GM10248 (cell line): ENCODE results near the gene SLC25A1.

ENCODE experiments used
- CTCF ChIA-PET: fragments of 300-600 bp; sonication (Branson Sonifier 250); formaldehyde crosslinking; extraction: SDS; loops from one replicate; lab custom pipeline; 2021; ENCODE audit warnings: antibody characterized with exemption; lab: Yijun Ruan, JAX
- POLR2A ChIA-PET: fragments of 350-650 bp; sonication (Branson Sonifier 250); formaldehyde crosslinking; extraction: SDS; loops from one replicate; lab custom pipeline; 2020; ENCODE audit warnings: antibody characterized with exemption; lab: Yijun Ruan, JAX
- DNase-seq: peaks from one replicate; pipeline ENCODE4 v3.0.0; 2012; ENCODE audit errors: extremely low spot score
- TF ChIP-seq, protein P1 (sequence below): IDR thresholded peaks from 2 replicates; pipeline ENCODE4 v1.5.1; 2012; ENCODE audit warnings: mild to moderate bottlenecking, low read depth; ENCODE audit errors: extremely low read depth, missing control alignments, control extremely low read depth

Gene SLC25A1

DNA sequence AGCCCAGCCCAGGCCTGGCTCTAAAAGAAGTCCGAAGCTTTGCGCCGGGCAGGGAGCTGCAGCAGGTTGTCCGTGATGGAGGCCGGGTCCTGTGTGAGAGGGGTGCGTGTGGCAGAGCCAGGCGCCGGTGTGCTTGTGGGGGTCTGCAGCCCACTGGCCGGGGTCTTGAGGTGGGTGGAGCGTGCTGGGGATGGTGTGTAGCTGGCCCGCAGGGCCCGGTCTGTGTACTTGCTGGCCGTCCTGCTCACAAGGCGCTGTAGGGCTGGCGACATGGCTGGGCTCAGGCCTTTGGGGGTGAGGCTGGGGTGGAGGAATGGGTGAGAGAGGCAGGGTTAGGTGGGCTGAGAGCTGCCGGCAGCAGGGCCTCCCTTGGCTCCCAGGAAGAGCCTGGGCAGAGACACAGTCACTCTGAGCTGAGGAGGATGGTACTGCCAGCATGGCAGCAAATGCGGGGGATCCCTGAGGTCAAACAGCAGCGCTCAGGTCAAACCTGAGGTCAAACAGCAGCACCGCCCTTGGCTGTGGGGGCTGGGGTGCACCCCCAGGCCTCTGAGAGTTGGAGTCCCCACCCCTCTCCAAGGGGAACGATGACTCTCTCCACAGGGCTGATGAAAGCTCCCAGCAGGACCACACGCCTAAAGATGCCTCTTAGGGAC is 44.2 kb downstream of the SLC25A1 start:
- POLR2A ChIA-PET = interaction anchor here (1.0 kb wide), 1 partner anchor 8 kb away, joined by 4 read pairs; no protein-coding TSS in a partner anchor
- TF ChIP-seq, protein P1, sequence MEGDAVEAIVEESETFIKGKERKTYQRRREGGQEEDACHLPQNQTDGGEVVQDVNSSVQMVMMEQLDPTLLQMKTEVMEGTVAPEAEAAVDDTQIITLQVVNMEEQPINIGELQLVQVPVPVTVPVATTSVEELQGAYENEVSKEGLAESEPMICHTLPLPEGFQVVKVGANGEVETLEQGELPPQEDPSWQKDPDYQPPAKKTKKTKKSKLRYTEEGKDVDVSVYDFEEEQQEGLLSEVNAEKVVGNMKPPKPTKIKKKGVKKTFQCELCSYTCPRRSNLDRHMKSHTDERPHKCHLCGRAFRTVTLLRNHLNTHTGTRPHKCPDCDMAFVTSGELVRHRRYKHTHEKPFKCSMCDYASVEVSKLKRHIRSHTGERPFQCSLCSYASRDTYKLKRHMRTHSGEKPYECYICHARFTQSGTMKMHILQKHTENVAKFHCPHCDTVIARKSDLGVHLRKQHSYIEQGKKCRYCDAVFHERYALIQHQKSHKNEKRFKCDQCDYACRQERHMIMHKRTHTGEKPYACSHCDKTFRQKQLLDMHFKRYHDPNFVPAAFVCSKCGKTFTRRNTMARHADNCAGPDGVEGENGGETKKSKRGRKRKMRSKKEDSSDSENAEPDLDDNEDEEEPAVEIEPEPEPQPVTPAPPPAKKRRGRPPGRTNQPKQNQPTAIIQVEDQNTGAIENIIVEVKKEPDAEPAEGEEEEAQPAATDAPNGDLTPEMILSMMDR = no peak
- no peak for DNase-seq
- CTCF ChIA-PET = interaction anchor here (1.2 to 2.9 kb wide), 2 partner anchors 10 to 24 kb away, joined by 3 to 15 read pairs; partner anchors contain the start of gene ESS2

DNA sequence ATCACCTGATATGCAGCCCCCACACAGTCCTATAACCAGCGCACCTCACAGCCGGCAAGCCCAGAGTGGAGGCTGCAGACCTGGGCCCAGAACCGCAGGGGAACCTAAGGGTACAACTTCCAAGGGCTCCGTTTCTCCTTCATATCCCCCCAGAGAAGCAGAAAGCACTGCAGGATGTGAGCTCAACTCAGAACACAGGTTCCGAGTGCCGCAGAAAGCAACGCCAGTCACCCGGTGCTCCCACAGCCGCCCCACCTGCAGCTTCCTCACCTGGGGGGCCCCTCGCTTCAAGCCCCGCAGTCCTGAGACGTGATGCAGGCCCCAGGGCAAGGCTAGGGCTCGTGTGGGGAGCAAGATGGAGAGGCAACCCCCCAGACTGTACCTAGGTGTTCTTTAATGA is 45.0 kb downstream of the SLC25A1 start:
- no peak for DNase-seq
- TF ChIP-seq, protein P1 = no peak
- POLR2A ChIA-PET = interaction anchor here (1.0 kb wide), 1 partner anchor 9 kb away, joined by 4 read pairs; no protein-coding TSS in a partner anchor
- CTCF ChIA-PET = interaction anchor here (1.2 to 2.9 kb wide), 3 partner anchors 11 to 25 kb away, joined by 3 to 15 read pairs (median 4); partner anchors contain the start of gene ESS2

DNA sequence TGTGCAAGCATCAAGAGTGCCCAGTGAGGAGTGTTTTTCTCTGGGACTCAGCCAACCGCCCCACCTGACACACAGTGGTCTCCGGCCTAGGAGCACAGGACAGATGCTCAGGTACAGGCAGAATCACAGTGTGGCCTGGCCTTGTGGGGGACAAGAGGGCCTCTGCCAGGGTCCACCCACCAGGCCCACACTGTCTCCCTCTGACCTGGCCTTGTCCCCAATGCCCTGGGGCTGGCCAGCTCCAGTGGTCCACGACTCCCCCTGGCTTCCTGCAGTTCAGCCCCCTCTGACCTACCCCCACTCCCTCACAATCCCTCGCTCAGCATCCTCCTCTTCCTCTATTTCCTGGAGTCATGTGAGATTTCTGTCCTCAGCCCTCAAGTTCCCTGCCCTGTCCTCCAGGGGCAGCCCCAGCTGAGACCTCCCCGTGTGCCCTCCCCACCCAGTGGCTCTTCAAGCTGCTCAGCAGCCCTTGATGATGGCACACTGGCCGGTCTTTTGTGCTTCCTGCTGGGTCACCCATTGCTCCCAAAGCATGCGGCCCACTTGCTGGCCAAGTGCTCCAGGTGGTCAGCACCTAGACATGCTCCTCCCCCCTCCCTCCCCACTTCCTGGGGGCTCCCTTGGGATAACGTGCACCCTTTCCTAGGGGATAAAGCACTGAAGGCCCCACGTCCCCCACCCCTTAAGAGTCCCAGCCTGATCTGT is 45.7 kb downstream of the SLC25A1 start:
- TF ChIP-seq, protein P1 = no peak
- ChIA-PET CTCF (interaction anchor here (1.2 to 2.9 kb wide), 3 partner anchors 12 to 25 kb away, joined by 3 to 15 read pairs (median 4); partner anchors contain the start of gene ESS2), POLR2A (interaction anchor here (1.9 kb wide), 1 partner anchor 11 kb away, joined by 4 read pairs; the partner anchor contains the start of gene DGCR2)
- DNase-seq = no peak

DNA sequence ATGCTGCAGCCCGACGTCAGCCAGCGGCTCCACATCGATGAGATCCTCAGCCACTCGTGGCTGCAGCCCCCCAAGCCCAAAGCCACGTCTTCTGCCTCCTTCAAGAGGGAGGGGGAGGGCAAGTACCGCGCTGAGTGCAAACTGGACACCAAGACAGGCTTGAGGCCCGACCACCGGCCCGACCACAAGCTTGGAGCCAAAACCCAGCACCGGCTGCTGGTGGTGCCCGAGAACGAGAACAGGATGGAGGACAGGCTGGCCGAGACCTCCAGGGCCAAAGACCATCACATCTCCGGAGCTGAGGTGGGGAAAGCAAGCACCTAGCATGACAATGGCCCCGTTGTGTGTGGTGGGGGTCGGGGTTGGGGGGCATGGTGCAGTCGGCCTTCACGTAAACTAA is 46.4 kb downstream of the SLC25A1 start:
- CTCF ChIA-PET = interaction anchor here (0.8 to 2.9 kb wide), 3 partner anchors 12 to 778 kb away, joined by 3 to 15 read pairs (median 4); partner anchors contain the start of gene ESS2
- POLR2A ChIA-PET = interaction anchor here (1.9 kb wide), 1 partner anchor 10 kb away, joined by 4 read pairs; the partner anchor contains the start of gene DGCR2

DNA sequence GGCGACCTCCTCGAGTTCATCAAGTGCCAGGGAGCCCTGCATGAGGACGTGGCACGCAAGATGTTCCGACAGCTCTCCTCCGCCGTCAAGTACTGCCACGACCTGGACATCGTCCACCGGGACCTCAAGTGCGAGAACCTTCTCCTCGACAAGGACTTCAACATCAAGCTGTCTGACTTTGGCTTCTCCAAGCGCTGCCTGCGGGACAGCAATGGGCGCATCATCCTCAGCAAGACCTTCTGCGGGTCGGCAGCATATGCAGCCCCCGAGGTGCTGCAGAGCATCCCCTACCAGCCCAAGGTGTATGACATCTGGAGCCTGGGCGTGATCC is 46.9 kb downstream of the SLC25A1 start:
- POLR2A ChIA-PET = interaction anchor here (1.9 kb wide), 1 partner anchor 10 kb away, joined by 4 read pairs; the partner anchor contains the start of gene DGCR2
- CTCF ChIA-PET = interaction anchor here (0.8 to 2.0 kb wide), 4 partner anchors 12 to 779 kb away, joined by 3 to 4 read pairs (median 3); no protein-coding TSS in a partner anchor
- TF ChIP-seq, protein P1 = no peak
- DNase-seq = no peak

More for the DNA sequence above, 46.4 kb downstream of the SLC25A1 start:
- DNase-seq = no peak
- TF ChIP-seq, protein P1 = no peak

DNA sequence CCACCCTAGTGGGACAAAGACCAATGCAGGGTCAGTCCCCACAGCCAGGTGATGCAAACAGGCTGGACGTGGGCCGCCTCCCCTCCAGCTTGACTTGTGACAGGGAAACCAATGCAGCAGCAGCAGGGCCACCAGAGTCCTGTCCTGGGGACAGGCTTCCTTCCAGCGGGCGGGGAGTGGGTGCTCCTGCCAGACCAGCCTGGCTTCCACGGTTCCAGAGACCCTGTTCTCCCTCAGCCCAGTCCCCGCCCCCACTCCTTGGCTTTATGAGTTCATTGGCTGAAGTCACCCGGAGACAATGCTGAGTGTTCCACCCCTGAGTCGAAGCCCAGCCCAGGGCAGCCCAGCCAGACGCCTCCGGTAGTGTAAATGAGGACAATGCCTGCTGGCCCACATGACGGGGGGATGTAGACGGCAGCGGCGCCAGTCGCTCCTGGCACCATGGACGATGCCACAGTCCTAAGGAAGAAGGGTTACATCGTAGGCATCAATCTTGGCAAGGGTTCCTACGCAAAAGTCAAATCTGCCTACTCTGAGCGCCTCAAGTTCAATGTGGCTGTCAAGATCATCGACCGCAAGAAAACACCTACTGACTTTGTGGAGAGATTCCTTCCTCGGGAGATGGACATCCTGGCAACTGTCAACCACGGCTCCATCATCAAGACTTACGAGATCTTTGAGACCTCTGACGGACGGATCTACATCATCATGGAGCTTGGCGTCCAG is 47.4 kb downstream of the SLC25A1 start, which contains the start of gene TSSK2:
TSSK2 (plus strand) TSS at position 350 of the 726 bp plus-strand sequence; CDS start at position 442, 92 bp downstream.
- POLR2A ChIA-PET = interaction anchor here (1.9 kb wide), 1 partner anchor 9 kb away, joined by 4 read pairs; the partner anchor contains the start of gene DGCR2
- CTCF ChIA-PET = interaction anchor here (0.8 to 1.0 kb wide), 4 partner anchors 13 to 779 kb away, joined by 3 to 4 read pairs (median 3); partner anchors contain the start of gene ESS2
- DNase-seq = no peak
- TF ChIP-seq, protein P1 = no peak
